Smooth muscle cell (in vitro differentiated cells): ENCODE data around the gene THAP4. TPM values are rescaled to one million over a fixed set of nuclear protein-coding genes. Genes with fewer than 3 reads are reported as not detected.

Source experiments
- DNase-seq: peaks from one replicate; lab custom pipeline; 2025; ENCODE audit not compliant: unreplicated experiment; lab: John Stamatoyannopoulos, UW
- H2AFZ ChIP-seq: fragments of 200-600 bp; sonication (generic); 2 replicates; pipeline ENCODE4 v1.6.0; 2016; ENCODE audit warnings: antibody characterized with exemption, low read depth, mild to moderate bottlenecking
- H3F3A ChIP-seq: fragments of 200-600 bp; sonication (generic); 2 replicates; pipeline ENCODE4 v1.6.0; 2017; ENCODE audit warnings: antibody characterized with exemption, low read depth
- H3K27ac ChIP-seq: fragments of 200-600 bp; sonication (generic); 2 replicates; pipeline ENCODE4 v1.5.1; 2016; ENCODE audit warnings: low read depth, mild to moderate bottlenecking
- H3K27me3 ChIP-seq: fragments of 200-600 bp; sonication (generic); 2 replicates; pipeline ENCODE4 v1.6.1; 2016; ENCODE audit warnings: low read depth, mild to moderate bottlenecking
- H3K36me3 ChIP-seq: fragments of 200-600 bp; sonication (generic); 2 replicates; pipeline ENCODE4 v1.5.1; 2016; ENCODE audit warnings: low read depth
- H3K4me1 ChIP-seq: fragments of 200-600 bp; sonication (generic); 2 replicates; pipeline ENCODE4 v1.5.1; 2016; ENCODE audit warnings: low read depth
- H3K4me2 ChIP-seq: fragments of 200-600 bp; sonication (generic); 2 replicates; pipeline ENCODE4 v1.6.0; 2016; ENCODE audit warnings: mild to moderate bottlenecking
- H3K4me3 ChIP-seq: fragments of 200-600 bp; sonication (generic); 2 replicates; pipeline ENCODE4 v1.5.1; 2016; ENCODE audit warnings: mild to moderate bottlenecking
- H3K79me2 ChIP-seq: fragments of 200-600 bp; sonication (generic); 2 replicates; pipeline ENCODE4 v1.6.0; 2016; ENCODE audit warnings: low read depth, mild to moderate bottlenecking
- H3K9ac ChIP-seq: fragments of 200-600 bp; sonication (generic); 2 replicates; pipeline ENCODE4 v1.6.0; 2016; ENCODE audit warnings: low read depth
- H3K9me3 ChIP-seq: fragments of 200-600 bp; sonication (generic); replicated peaks from 2 replicates; pipeline ENCODE4 v1.5.1; 2016; ENCODE audit warnings: low read depth
- H4K20me1 ChIP-seq: fragments of 200-600 bp; sonication (generic); 2 replicates; pipeline ENCODE4 v1.6.0; 2016; ENCODE audit warnings: low read depth
- WGBS: methylation state at CpG from one replicate; pipeline ENCODE4 v1.1.7; 2016; ENCODE audit warnings: low lambda C conversion rate; 5-methylcytosine and 5-hydroxymethylcytosine counted together
- polyA plus RNA-seq: library from polyadenylated mRNA; unstranded; fragments of >200 nt; fragmentation: Nextera tagmentation; extraction: Ambion mirVana; gene quantifications from 2 replicates; pipeline ENCODE4 v1.2.1, GENCODE V29; 2016
- total RNA-seq: library from RNA; depleted of rRNA; stranded (reverse); fragments of >200 nt; gene quantifications from 2 replicates; pipeline ENCODE4 v1.2.3, GENCODE V29; 2014
- TF ChIP-seq, protein P1 (sequence below): fragments of 200-600 bp; sonication (generic); IDR thresholded peaks from 2 replicates; pipeline ENCODE4 v1.5.1; 2017; ENCODE audit warnings: borderline replicate concordance, mild to moderate bottlenecking, antibody characterized with exemption; ENCODE audit not compliant: insufficient read depth, poor library complexity, severe bottlenecking

Gene THAP4
- total and polyA plus RNA-seq, 2 experiments from 2014 or later = 23.1 to 38.8 TPM

- Histone ChIP-seq H3K4me3 (no peak overlapping the region), H3K9me3 (no peaks in the 10 kb centered on the region), H3K27me3 (no peaks in the 10 kb centered on the region), H2AFZ (no peak overlapping the region), H3K4me1 (no peaks in the 10 kb centered on the region), H3K36me3 (no peaks in the 10 kb centered on the region), H3K79me2 (peaks cover 36% of the 10 kb centered on the region), H4K20me1 (peaks cover 59% of the 10 kb centered on the region), H3F3A (no peaks in the 10 kb centered on the region), H3K9ac (no peak overlapping the region), H3K27ac (no peak overlapping the region), H3K4me2 (no peak overlapping the region)
- WGBS = 98% methylated on average over 9 of the region's 9 CpGs
- TF ChIP-seq, protein P1, sequence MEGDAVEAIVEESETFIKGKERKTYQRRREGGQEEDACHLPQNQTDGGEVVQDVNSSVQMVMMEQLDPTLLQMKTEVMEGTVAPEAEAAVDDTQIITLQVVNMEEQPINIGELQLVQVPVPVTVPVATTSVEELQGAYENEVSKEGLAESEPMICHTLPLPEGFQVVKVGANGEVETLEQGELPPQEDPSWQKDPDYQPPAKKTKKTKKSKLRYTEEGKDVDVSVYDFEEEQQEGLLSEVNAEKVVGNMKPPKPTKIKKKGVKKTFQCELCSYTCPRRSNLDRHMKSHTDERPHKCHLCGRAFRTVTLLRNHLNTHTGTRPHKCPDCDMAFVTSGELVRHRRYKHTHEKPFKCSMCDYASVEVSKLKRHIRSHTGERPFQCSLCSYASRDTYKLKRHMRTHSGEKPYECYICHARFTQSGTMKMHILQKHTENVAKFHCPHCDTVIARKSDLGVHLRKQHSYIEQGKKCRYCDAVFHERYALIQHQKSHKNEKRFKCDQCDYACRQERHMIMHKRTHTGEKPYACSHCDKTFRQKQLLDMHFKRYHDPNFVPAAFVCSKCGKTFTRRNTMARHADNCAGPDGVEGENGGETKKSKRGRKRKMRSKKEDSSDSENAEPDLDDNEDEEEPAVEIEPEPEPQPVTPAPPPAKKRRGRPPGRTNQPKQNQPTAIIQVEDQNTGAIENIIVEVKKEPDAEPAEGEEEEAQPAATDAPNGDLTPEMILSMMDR = no peak
- DNase-seq = no peak
Measured at GRCh38 chr2:241652142-241652541, 15.2 kb upstream of the THAP4 start.

DNA sequence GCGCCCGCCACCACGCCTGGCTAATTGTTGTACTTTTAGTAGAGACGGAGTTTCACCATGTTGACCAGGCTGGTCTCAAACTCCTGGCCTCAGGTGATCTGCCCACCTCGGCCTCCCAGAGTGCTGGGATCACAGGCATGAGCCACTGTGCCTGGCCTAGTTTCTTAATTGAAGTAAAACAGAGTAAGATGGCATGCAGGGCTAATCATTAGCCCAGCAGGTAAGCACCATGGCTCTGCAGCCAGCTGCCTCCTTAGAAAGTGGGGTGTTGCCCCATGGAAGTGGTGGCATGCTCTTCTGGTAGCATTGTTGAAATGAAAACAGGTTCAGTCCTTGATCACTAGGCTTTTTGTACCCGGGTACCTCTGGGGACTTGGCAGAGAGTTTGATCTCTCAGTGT lies 13.0 kb upstream of the THAP4 start:
- Histone ChIP-seq H3K4me1 (no peaks in the 10 kb centered on the region), H3K9ac (no peak overlapping the region), H4K20me1 (peaks cover 81% of the 10 kb centered on the region), H3K4me3 (no peak overlapping the region), H3K27ac (no peak overlapping the region), H3K4me2 (no peak overlapping the region), H3K9me3 (no peaks in the 10 kb centered on the region), H2AFZ (no peak overlapping the region), H3F3A (no peaks in the 10 kb centered on the region), H3K27me3 (no peaks in the 10 kb centered on the region), H3K79me2 (peaks cover 54% of the 10 kb centered on the region), H3K36me3 (no peaks in the 10 kb centered on the region)
- WGBS = 97% methylated on average over 6 of the region's 6 CpGs
- TF ChIP-seq, protein P1 = no peak
- no peak for DNase-seq

GRCh38 chr2:241649404-241649803 lies 12.4 kb upstream of the THAP4 start:
- H3K4me2 ChIP-seq = no peak overlapping the region
- H3K79me2 ChIP-seq = peaks cover 59% of the 10 kb centered on the region
- DNase-seq = no peak
- H3F3A ChIP-seq = no peaks in the 10 kb centered on the region
- no peak overlapping the region for H3K4me3 ChIP-seq
- no peaks in the 10 kb centered on the region for H3K9me3 ChIP-seq
- no peaks in the 10 kb centered on the region for H3K4me1 ChIP-seq
- 98% methylated on average over 4 of the region's 4 CpGs for whole genome bisulfite sequencing
- H3K27ac ChIP-seq = no peak overlapping the region
- no peaks in the 10 kb centered on the region for H3K36me3 ChIP-seq
- H3K27me3 ChIP-seq = no peaks in the 10 kb centered on the region
- no peak overlapping the region for H2AFZ ChIP-seq
- H4K20me1 ChIP-seq = peaks cover 86% of the 10 kb centered on the region
- TF ChIP-seq, protein P1 = no peak
- no peak overlapping the region for H3K9ac ChIP-seq

GRCh38 chr2:241648453-241648852 lies 11.5 kb upstream of the THAP4 start:
- Histone ChIP-seq H3F3A (no peaks in the 10 kb centered on the region), H3K9me3 (no peaks in the 10 kb centered on the region), H3K79me2 (peaks cover 68% of the 10 kb centered on the region), H3K36me3 (no peaks in the 10 kb centered on the region), H3K27ac (no peak overlapping the region), H3K27me3 (no peaks in the 10 kb centered on the region), H3K9ac (no peak overlapping the region), H3K4me3 (no peak overlapping the region), H4K20me1 (peaks cover 92% of the 10 kb centered on the region), H2AFZ (no peak overlapping the region), H3K4me2 (no peak overlapping the region), H3K4me1 (no peaks in the 10 kb centered on the region)
- TF ChIP-seq, protein P1 = no peak
- DNase-seq = no peak
- WGBS = 83% methylated on average over 6 of the region's 6 CpGs
